NB4 (cell line): Measurements from ENCODE around the gene ZNF101.

Experiments used
- MYC ChIP-seq: IDR thresholded peaks from 2 replicates; pipeline ENCODE4 v1.6.1; 2011; ENCODE audit warnings: low read depth, low read length
- POLR2A ChIP-seq: IDR thresholded peaks from 2 replicates; pipeline ENCODE4 v1.6.1; 2011; ENCODE audit warnings: mild to moderate bottlenecking; ENCODE audit not compliant: insufficient read length; ENCODE audit errors: extremely low read depth
- TF ChIP-seq, protein P1 (sequence below): IDR thresholded peaks from one replicate; pipeline ENCODE4 v1.5.1; 2012; ENCODE audit warnings: low read depth, low read length

DNA sequence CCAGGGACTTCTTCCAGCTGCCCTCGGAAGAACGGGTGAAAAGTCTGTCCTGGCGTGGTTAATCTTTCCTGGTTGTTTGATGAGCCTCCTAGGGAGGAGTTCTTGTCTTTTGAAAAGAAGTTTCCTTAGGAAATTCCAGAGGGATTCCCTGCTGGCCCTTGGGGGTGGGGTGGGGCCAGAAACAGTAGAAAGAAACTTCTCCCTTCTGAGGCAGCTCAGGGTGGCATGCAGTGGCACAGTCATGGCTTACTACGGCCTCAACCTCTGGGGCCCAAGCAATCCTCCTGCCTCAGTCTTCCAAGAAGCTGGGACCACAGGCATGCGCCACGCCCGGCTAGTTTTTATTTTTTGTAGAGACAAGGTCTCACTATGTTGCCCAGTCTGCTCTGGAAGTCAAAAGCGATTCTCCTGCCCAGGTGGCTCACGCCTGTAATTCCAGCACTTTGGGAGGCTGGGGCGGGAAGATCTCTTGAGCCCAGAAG is 1.5 kb downstream of the ZNF101 start:
- TF ChIP-seq, protein P1, sequence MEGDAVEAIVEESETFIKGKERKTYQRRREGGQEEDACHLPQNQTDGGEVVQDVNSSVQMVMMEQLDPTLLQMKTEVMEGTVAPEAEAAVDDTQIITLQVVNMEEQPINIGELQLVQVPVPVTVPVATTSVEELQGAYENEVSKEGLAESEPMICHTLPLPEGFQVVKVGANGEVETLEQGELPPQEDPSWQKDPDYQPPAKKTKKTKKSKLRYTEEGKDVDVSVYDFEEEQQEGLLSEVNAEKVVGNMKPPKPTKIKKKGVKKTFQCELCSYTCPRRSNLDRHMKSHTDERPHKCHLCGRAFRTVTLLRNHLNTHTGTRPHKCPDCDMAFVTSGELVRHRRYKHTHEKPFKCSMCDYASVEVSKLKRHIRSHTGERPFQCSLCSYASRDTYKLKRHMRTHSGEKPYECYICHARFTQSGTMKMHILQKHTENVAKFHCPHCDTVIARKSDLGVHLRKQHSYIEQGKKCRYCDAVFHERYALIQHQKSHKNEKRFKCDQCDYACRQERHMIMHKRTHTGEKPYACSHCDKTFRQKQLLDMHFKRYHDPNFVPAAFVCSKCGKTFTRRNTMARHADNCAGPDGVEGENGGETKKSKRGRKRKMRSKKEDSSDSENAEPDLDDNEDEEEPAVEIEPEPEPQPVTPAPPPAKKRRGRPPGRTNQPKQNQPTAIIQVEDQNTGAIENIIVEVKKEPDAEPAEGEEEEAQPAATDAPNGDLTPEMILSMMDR: no peak
- no peak for TF ChIP-seq POLR2A
- no peak for TF ChIP-seq MYC
